BE2C (cell line): Measurements from ENCODE around the gene ASAP2.

Experiments used
- DNase-seq: peaks from one replicate; pipeline ENCODE4 v3.0.0-alpha.2; 2020
- H3K27me3 ChIP-seq: fragments of 250-450 bp; sonication (Bioruptor Pico); 2 replicates; pipeline ENCODE4 v1.5.1; 2020; ENCODE audit warnings: mild to moderate bottlenecking
- H3K36me3 ChIP-seq: fragments of 250-450 bp; sonication (Bioruptor Pico); 2 replicates; pipeline ENCODE4 v1.5.1; 2020; ENCODE audit warnings: mild to moderate bottlenecking
- H3K4me1 ChIP-seq: fragments of 250-450 bp; sonication (Bioruptor Pico); 2 replicates; pipeline ENCODE4 v1.5.1; 2020
- H3K4me3 ChIP-seq: 2 replicates; pipeline ENCODE4 v1.5.1; 2011; ENCODE audit warnings: low read depth, low read length
- H3K9me3 ChIP-seq: fragments of 250-450 bp; sonication (Bioruptor Pico); 2 replicates; pipeline ENCODE4 v1.5.1; 2020
- CTCF ChIP-seq: IDR thresholded peaks from 2 replicates; pipeline ENCODE4 v1.5.1; 2012; ENCODE audit warnings: mild to moderate bottlenecking, low read depth, low read length

ASAP2 gene

GRCh38 chr2:9400268-9401058, 193.9 kb downstream of the ASAP2 start:
- Histone ChIP-seq H3K27me3 (no peaks in the 10 kb centered on the region), H3K4me3 (no peak overlapping the region), H3K36me3 (peaks cover 2% of the 10 kb centered on the region; the same call in 1 of the 2 replicates), H3K9me3 (no peaks in the 10 kb centered on the region), H3K4me1 (no peaks in the 10 kb centered on the region)
- no peak for DNase-seq
- no peak for TF ChIP-seq CTCF

GRCh38 chr2:9401059-9401547, 194.5 kb downstream of the ASAP2 start:
- H3K36me3 ChIP-seq, result peaks cover 2% of the 10 kb centered on the region; the same call in 1 of the 2 replicates

GRCh38 chr2:9401646-9402371, 195.2 kb downstream of the ASAP2 start:
- Histone ChIP-seq H3K36me3 (peaks cover 6% of the 10 kb centered on the region), H3K27me3 (no peaks in the 10 kb centered on the region), H3K4me3 (no peak overlapping the region), H3K4me1 (no peaks in the 10 kb centered on the region), H3K9me3 (no peaks in the 10 kb centered on the region)
- DNase-seq, result no peak
- no peak for TF ChIP-seq CTCF

More at GRCh38 chr2:9401059-9401547, 194.5 kb downstream of the ASAP2 start:
- H3K27me3 ChIP-seq, result no peaks in the 10 kb centered on the region
- no peak for DNase-seq
- no peaks in the 10 kb centered on the region for H3K4me1 ChIP-seq
- no peaks in the 10 kb centered on the region for H3K9me3 ChIP-seq
- TF ChIP-seq CTCF, result no peak
- H3K4me3 ChIP-seq, result no peak overlapping the region

- Histone ChIP-seq H3K36me3 (peaks cover 22% of the 10 kb centered on the region), H3K27me3 (no peaks in the 10 kb centered on the region), H3K4me1 (no peaks in the 10 kb centered on the region), H3K4me3 (no peak overlapping the region), H3K9me3 (no peaks in the 10 kb centered on the region; the same call in 1 of the 2 replicates)
- TF ChIP-seq CTCF, result no peak
- no peak for DNase-seq
Measured at GRCh38 chr2:9403924-9404323, 197.3 kb downstream of the ASAP2 start.

- H3K27me3 ChIP-seq, result no peaks in the 10 kb centered on the region
- no peak for DNase-seq
- no peaks in the 10 kb centered on the region for H3K4me1 ChIP-seq
- H3K4me3 ChIP-seq, result no peak overlapping the region
- H3K36me3 ChIP-seq, result peaks cover 22% of the 10 kb centered on the region
- TF ChIP-seq CTCF, result no peak
- H3K9me3 ChIP-seq, result no peaks in the 10 kb centered on the region; the same call in 1 of the 2 replicates
Measured at GRCh38 chr2:9404451-9404850, 197.8 kb downstream of the ASAP2 start.
